Activated CD4-positive, alpha-beta T cell treated with anti-CD3 and anti-CD28 coated beads, Interleukin-10, Interleukin-2, amounts not matched to agents 100 ng/mL and 50 ng/mL, durations not matched to agents 16 hours and 8 hours (primary cell): ENCODE data around the gene DNAH5.
"Not testable (repeated sequence)": the region's sequence is repeated elsewhere in the genome, so short reads cannot be mapped to it uniquely, and the experiment has no call there.

Experiments used
- DNase-seq: peaks from one replicate; pipeline ENCODE4 v3.0.0-alpha.2; 2020

The DNAH5 gene

GRCh38 chr5:13816126-13816525, 128.4 kb downstream of the DNAH5 start:
- DNase-seq, result no peak

- DNase-seq, result no peak
Measured at GRCh38 chr5:13814301-13814700, 130.2 kb downstream of the DNAH5 start.

GRCh38 chr5:13809921-13810320, 134.6 kb downstream of the DNAH5 start:
- no peak for DNase-seq

- no peak for DNase-seq
Measured at GRCh38 chr5:13804336-13804735, 140.2 kb downstream of the DNAH5 start.

GRCh38 chr5:13798569-13798968, 145.9 kb downstream of the DNAH5 start:
- not testable (repeated sequence) for DNase-seq

GRCh38 chr5:13785781-13786415, 158.6 kb downstream of the DNAH5 start:
- DNase-seq, result no peak

DNA sequence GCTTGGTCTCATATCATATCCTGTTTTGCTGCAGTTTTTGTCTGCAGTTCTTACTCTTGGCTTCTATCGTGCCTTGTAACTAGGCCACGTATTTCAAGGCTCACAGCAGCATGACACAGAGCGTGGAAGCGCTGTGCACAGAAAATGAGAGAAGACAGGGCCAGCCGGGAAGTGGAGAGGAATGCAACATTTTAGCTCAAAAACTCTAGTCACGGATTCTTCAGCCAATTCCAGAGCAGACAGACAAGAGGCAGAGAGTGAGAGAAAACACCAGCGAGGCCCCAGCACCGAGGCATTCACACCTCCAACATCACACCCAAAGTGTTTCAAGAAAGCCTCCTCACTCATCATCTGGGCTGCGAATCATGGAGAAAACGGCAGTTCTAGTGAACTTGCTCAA, 160.8 kb downstream of the DNAH5 start:
- no peak for DNase-seq

DNA sequence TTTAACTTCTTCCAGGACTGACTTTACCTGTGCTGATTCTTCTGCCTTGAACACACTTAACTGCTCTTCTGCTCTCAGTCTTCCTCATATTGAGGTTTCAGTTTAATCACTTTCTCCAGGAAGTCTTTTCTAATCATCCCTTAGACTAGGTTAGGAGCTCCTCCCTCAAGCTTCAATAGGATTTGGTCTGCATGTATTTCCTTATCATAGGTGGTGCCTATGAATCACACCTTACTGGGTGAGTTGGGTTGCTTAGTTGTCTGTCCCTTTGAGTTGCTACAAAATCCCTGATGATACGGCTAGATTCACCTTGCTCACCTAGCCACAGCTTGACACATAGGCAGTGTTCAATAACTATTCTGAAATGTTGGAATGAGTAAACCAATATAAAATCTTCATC, 164.4 kb downstream of the DNAH5 start:
- DNase-seq, result no peak

GRCh38 chr5:13773649-13774048, 170.8 kb downstream of the DNAH5 start:
- no peak for DNase-seq

- no peak for DNase-seq
Measured at GRCh38 chr5:13771011-13771571, 173.4 kb downstream of the DNAH5 start.

DNA sequence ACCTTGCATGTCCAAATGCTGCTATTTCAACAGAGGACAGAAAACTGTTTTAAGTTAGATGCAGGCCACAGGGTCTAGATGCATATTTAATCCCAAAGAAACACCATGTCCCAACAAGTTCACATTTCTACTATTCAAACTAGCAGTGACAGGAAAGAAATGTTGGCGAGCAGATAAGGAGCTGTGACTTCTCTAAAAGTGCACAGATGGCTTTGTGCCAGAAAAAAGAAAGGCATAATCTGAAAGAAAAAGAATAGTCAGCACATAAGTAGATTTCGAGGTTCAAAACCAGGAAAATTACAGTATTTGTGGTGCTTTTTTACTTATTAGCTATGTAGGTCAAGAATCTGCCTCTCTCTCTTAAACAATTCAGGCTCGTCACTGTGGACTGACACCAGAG, 178.3 kb downstream of the DNAH5 start:
- no peak for DNase-seq

GRCh38 chr5:13763719-13764118, 180.8 kb downstream of the DNAH5 start:
- no peak for DNase-seq

GRCh38 chr5:13749766-13750165, 194.7 kb downstream of the DNAH5 start:
- no peak for DNase-seq

DNA sequence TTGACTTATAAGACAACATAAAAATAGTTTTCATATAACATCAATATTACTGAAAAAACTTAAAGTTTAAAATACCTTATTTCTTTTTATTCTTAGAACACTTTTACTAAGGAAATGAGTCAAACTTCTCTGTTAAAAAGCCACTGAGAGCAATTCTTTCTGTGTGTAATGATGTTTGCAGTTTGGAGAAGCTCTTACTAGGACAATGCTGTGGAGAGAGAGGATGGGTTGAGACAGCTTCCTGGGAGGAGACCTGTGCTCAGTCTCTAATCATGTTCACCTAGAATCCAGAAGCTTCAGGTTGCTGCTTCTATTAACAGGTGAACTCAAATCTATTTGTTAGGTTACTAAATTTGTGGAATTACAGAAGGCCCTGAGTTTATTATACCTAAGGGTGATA, 198.5 kb downstream of the DNAH5 start:
- no peak for DNase-seq

DNA sequence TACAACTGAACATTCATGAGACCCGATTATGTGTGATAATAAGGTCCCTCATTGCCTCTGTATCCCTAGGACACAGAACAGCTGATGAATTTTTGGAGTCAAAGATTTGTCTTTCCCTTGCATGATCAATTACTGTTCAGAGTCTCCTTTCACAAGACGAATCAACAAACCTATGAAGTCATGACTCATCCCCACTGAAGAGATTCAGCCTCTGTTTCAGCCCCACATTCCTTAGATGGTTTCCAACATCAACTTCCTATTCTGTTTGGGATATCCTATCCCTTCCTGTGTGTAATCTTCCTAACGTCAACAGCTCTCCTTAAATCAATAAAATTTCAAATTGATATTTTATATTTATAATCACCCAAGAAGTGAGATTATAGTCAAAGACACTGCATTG, 199.0 kb downstream of the DNAH5 start:
- no peak for DNase-seq

- no peak for DNase-seq
Measured at GRCh38 chr5:13740471-13740870, 204.0 kb downstream of the DNAH5 start.

GRCh38 chr5:13739479-13739878, 205.0 kb downstream of the DNAH5 start:
- DNase-seq, result no peak

GRCh38 chr5:13735691-13736090, 208.8 kb downstream of the DNAH5 start:
- DNase-seq, result no peak

- DNase-seq, result no peak
Measured at GRCh38 chr5:13731121-13731628, 213.3 kb downstream of the DNAH5 start.

DNA sequence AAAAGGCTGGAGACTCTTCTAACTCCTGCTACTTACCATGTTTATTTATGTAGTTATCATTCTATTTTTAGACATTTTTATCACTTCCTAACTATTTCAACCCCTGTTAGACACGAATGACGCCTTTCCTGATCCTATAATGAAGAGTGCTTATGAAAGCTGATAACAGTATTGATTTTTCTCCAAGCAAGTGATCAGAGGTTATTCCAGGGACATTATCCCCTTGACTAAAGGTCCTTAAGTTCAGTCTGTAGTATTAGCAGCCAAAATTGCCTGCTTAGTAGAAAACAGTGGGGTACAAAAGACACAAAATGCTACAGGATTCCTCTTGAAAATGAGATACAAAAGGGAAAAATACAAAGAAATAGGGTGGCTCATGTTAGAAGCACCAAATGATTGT, 235.6 kb downstream of the DNAH5 start:
- DNase-seq, result no peak

DNA sequence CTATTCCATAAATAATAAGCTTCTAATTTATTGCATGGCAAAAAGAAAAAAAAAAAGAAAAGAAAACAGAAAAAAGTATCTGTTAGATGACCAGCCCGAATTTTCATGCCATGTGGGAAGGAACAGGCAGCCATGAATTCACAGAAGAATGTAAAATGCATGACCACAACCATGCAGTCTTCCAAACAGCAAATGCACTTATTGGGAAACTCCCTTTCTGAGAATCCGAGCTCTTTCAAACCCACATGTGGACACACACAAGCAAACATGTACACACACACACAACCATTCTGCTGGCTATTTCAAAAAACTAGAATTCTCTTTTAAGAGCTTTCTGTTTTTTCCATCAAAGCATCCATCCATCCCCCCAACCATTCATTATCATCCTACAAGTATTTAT, 236.1 kb downstream of the DNAH5 start:
- no peak for DNase-seq

DNA sequence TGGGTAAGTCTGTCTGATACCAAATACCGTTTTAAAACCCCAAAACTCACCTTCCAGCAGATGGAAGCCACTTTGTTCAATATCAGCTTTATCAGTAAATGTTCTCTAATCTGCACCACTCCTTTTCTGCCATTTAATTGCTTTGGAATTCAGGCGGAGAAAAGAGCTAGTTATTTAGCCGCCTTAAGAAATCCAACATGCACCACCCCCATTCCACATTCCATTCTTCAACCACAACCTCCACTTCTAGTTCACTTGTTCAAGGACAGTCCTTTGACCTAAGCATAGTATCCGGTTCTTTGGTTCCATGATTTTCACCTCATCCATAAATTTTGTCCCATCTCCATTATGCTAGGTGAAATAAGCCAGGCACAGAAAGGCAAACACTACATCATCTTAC, 240.1 kb downstream of the DNAH5 start:
- DNase-seq, result no peak

DNA sequence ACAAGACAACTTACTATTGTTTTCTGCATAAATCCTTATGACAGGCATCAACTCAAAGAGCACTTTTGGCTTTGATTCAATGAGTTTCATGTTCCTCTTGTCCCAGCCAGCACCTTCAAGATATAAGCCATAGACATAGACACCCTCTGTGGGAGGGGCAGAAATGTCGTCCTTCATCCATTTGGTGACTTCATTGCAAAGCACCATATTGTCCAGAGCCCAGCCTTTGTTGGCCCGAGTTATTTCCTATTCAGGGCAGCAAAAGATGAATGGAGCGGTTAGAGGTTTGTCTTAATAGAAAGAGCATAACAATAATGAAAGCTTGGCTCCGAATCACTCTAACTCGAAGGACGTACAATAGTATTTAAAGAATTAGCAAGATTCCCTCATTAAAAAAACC, 243.9 kb downstream of the DNAH5 start:
- DNase-seq, result no peak

- DNase-seq, result no peak
Measured at GRCh38 chr5:13698885-13699284, 245.6 kb downstream of the DNAH5 start.

DNA sequence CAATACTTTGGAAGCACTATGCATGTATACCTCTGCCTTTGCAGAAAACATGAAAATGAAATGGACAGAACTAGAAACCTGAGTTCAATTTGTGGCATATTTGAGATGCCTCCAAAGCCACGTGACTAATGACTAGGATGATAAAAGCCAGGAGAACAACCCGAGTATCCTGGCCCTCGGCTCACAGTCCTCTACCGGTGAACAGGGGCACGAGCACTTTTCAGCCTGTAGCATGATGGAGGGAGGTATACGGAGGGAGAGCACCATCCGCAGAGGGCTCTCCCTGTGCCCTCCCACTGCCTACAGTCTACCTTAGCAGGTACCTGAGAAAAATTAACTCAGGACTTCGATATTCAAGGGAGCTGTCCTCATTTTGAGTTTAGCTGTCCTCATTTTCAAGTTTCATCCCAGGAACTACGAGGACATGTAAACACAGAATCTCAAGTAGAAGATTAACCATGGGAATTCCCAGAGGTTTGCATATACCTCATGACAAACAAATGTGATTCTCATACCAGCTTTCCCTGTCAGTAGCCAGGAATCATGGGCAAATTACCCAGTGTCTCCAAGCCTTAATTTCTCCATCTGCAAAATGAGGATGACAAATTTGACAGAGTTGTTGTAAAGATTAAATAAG, 249.3 kb downstream of the DNAH5 start:
- DNase-seq, result no peak
